ENCODE measurements around the gene NFIC. TPM values are rescaled to one million over a fixed set of nuclear protein-coding genes. Genes with fewer than 3 reads are reported as not detected.

Gene NFIC
- total and polyA plus RNA-seq, 10 of the 15 experiments (the other 5 are each of a cell fraction or from before 2014, with no cell fraction given): 0.71 to 53.5 (median 10.2) TPM

DNA sequence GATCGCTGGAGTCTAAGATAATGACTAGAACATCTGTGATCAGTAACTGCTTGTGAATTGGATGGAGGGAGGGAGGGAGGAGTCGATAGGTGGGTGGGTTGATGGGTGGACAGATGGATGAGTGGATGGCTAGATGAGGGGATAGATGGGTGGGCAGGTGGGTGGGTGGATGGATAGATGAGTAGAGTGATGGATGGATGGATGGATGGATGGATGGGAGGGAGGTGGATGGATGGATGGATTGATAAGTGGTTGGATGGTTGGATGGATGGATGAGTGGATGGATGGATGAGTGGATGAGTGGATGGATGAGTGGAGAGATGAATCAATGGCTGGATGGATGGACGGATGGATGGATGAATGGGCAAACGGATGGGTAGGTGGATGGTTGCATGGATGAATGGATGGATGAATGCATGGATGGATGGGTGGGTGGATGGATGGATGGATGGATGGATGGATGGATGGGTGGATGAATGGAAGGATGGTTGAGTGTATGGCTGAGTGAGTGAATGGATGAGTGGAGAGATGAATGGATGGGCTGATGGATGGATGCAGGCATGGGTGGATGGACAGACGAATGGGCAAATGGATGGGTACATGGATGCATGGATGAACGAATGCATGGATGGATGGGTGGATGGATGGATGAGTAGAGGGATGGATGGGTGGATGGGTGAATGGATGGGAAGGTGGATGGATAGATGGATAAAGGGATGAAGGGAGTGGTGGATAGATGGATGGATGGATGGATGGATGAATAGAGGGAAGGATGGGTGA, 44.0 kb upstream of the NFIC start:
- CTCF ChIA-PET: interaction anchor here (1.0 to 1.3 kb wide), 3 partner anchors 99 to 161 kb away, joined by 3 to 5 read pairs (median 4); partner anchors contain the start of gene SMIM44
- DNase-seq (ENCODE audit: low read depth, low spot score): no peak

GRCh38 chr19:3323026-3323425, 43.4 kb upstream of the NFIC start:
- 0 out of 2 replicates have a peak, but pooled peaks have one; percentile 19 for TF ChIP-seq EED (IDR thresholded peaks at IDR 0.05; ENCODE audit: low read depth)
- 0 out of 3 replicates have a peak, but pooled peaks of 1 of the 2 experiments have one; percentile 8 for TF ChIP-seq EGR1 (IDR thresholded peaks at IDR 0.05; ENCODE audit: borderline replicate concordance in 1 of 2, low read depth in 2 of 2, low read length in 2 of 2)
- no peak for TF ChIP-seq POLR2A (IDR thresholded peaks at IDR 0.05; ENCODE audit: low read depth, low read length)
- intact Hi-C loops (cut with micrococcal nuclease; ENCODE audit: unreplicated experiment) (no loop called here), in situ Hi-C loops (cut with MboI) (no loop called here)
- ChIA-PET RAD21 (ENCODE audit: unreplicated experiment) (no interaction called here), SMC1A (ENCODE audit: uncharacterized antibody, unreplicated experiment) (interaction anchor here (0.8 kb wide), 1 partner anchor 108 kb away, joined by 3 read pairs; no protein-coding TSS in a partner anchor), POLR2A (no interaction called here), CTCF (interaction anchor here (0.9 to 1.4 kb wide), 5 partner anchors 18 to 156 kb away, joined by 3 to 7 read pairs (median 5); no protein-coding TSS in a partner anchor)
- H3K27ac ChIP-seq (ENCODE audit: control insufficient read depth, insufficient read depth): no peak overlapping the region
- H3K4me3 ChIP-seq: no peak overlapping the region
- no peak for FAIRE-seq
- no peaks in the 10 kb centered on the region for H3K36me3 ChIP-seq (ENCODE audit: control insufficient read depth in 2 of 2, insufficient read depth in 2 of 2, low read length in 1 of 2)
- no peaks in the 10 kb centered on the region for H3K79me2 ChIP-seq (ENCODE audit: control insufficient read depth, insufficient read depth, low read length)
- WGBS (ENCODE audit: insufficient coverage, insufficient replicate concordance, low lambda C conversion rate, missing lambda C conversion rate): 0% methylated on average over 2 of the region's 2 CpGs
- ATAC-seq: peak; percentile 33; the same call in 1 of the 3 replicates
- no peaks in the 10 kb centered on the region for H3K27me3 ChIP-seq (replicated peaks in 1 of 2; ENCODE audit: control insufficient read depth in 2 of 2, insufficient read depth in 2 of 2, low read length in 1 of 2)
- H4K20me1 ChIP-seq (ENCODE audit: control insufficient read depth, insufficient read depth): no peaks in the 10 kb centered on the region
- no TSS peak for BruUV-seq (replicated peaks)
- no peak overlapping the region for H2AFZ ChIP-seq (ENCODE audit: control insufficient read depth, low read depth, low read length)
- no peak overlapping the region for H3K4me2 ChIP-seq (ENCODE audit: control insufficient read depth, insufficient read depth)
- H3K4me1 ChIP-seq (ENCODE audit: control insufficient read depth, insufficient read depth, low read length): no peaks in the 10 kb centered on the region
- H3K9me3 ChIP-seq (replicated peaks; ENCODE audit: control insufficient read depth, insufficient read depth, low read length): no peaks in the 10 kb centered on the region
- H3K9ac ChIP-seq (ENCODE audit: control insufficient read depth, insufficient read depth, low read length): no peak overlapping the region
- no peak for DNase-seq (ENCODE audit: low read depth, low spot score)

More for the DNA sequence above, 44.0 kb upstream of the NFIC start:
- H3K27ac ChIP-seq (ENCODE audit: control insufficient read depth, insufficient read depth): no peak overlapping the region
- no peak overlapping the region for H2AFZ ChIP-seq (ENCODE audit: control insufficient read depth, low read depth, low read length)
- H4K20me1 ChIP-seq (ENCODE audit: control insufficient read depth, insufficient read depth): no peaks in the 10 kb centered on the region
- RAD21 ChIA-PET (ENCODE audit: unreplicated experiment): no interaction called here
- POLR2A ChIA-PET: no interaction called here
- in situ Hi-C loops (cut with MboI): no loop called here
- SMC1A ChIA-PET (ENCODE audit: uncharacterized antibody, unreplicated experiment): no interaction called here
- FAIRE-seq (no peak), ATAC-seq (no peak)
- 28% methylated on average over 6 of the region's 6 CpGs for WGBS (ENCODE audit: insufficient coverage, insufficient replicate concordance, low lambda C conversion rate, missing lambda C conversion rate)
- no peak overlapping the region for H3K4me3 ChIP-seq
- intact Hi-C loops (cut with micrococcal nuclease; ENCODE audit: unreplicated experiment): no loop called here
- BruUV-seq (replicated peaks): no TSS peak
- H3K36me3 ChIP-seq (ENCODE audit: control insufficient read depth in 2 of 2, insufficient read depth in 2 of 2, low read length in 1 of 2): no peaks in the 10 kb centered on the region
- no peaks in the 10 kb centered on the region for H3K79me2 ChIP-seq (ENCODE audit: control insufficient read depth, insufficient read depth, low read length)
- H3K4me1 ChIP-seq (ENCODE audit: control insufficient read depth, insufficient read depth, low read length): no peaks in the 10 kb centered on the region
- H3K9me3 ChIP-seq (replicated peaks; ENCODE audit: control insufficient read depth, insufficient read depth, low read length): no peaks in the 10 kb centered on the region
- no peak overlapping the region for H3K4me2 ChIP-seq (ENCODE audit: control insufficient read depth, insufficient read depth)
- no peak overlapping the region for H3K9ac ChIP-seq (ENCODE audit: control insufficient read depth, insufficient read depth, low read length)
- no peaks in the 10 kb centered on the region for H3K27me3 ChIP-seq (replicated peaks in 1 of 2; ENCODE audit: control insufficient read depth in 2 of 2, insufficient read depth in 2 of 2, low read length in 1 of 2)
- TF ChIP-seq ZNF24 (IDR thresholded peaks at IDR 0.05) (no peak), BRCA1 (IDR thresholded peaks at IDR 0.05; ENCODE audit: low read depth, low read length) (no peak)
